GM12878 (cell line): ENCODE results near the gene UBR7. TPM values are rescaled to one million over a fixed set of nuclear protein-coding genes. Genes with fewer than 3 reads are reported as not detected.

Source experiments
- ATAC-seq: fragments of 200-7000 bp; cut with Tn5 transposase; 3 replicates; pipeline ENCODE4 v1.9.1; 2020; ENCODE audit warnings: mild to moderate bottlenecking, moderate library complexity
- BruUV-seq: library from RNA; stranded (reverse); fragments of 400-500 nt; replicated peaks from 2 replicates; lab custom pipeline; 2021; lab: Mats Ljungman, UMichigan
- CTCF ChIA-PET: fragments of 300-600 bp; sonication (Branson Sonifier 250); formaldehyde crosslinking; extraction: SDS; loops from one replicate; lab custom pipeline; 2021; ENCODE audit warnings: inconsistent platforms; lab: Yijun Ruan, JAX
- POLR2A ChIA-PET: fragments of 350-600 bp; formaldehyde crosslinking; extraction: SDS; loops from one replicate; lab custom pipeline; 2021; ENCODE audit warnings: inconsistent platforms; lab: Charles Lee
- RAD21 ChIA-PET: fragments of 300-600 bp; sonication (Branson Sonifier 250); formaldehyde crosslinking; loops from one replicate; lab custom pipeline; 2023; ENCODE audit warnings: antibody characterized with exemption; ENCODE audit not compliant: unreplicated experiment; lab: Charles Lee
- SMC1A ChIA-PET: fragments of 300-600 bp; sonication (Branson Sonifier 250); formaldehyde crosslinking; loops from one replicate; lab custom pipeline; 2023; ENCODE audit not compliant: unreplicated experiment, uncharacterized antibody; lab: Charles Lee
- DNase-seq: peaks from one replicate; pipeline ENCODE4 v3.0.0-alpha.2; 2011; ENCODE audit warnings: low read depth, low spot score
- FAIRE-seq: peaks from 3 replicates; lab custom pipeline; 2011; peaks lifted over from hg19 to GRCh38; lab: Jason Lieb, UNC
- H2AFZ ChIP-seq: 2 replicates; pipeline ENCODE4 v1.6.0; 2011; ENCODE audit warnings: low read depth, low read length, control low read depth; ENCODE audit not compliant: control insufficient read depth
- H3K27ac ChIP-seq: 2 replicates; pipeline ENCODE4 v1.5.1; 2011; ENCODE audit warnings: control low read depth; ENCODE audit not compliant: control insufficient read depth, insufficient read depth
- H3K27me3 ChIP-seq, 2 experiments: replicated peaks in 1 of 2; 2 replicates each; pipeline versions ENCODE4 v1.6.0 to v1.6.1; 2011; ENCODE audit warnings: low read length in 1 of 2; ENCODE audit not compliant: control insufficient read depth in 2 of 2, insufficient read depth in 2 of 2
- H3K36me3 ChIP-seq, 2 experiments: 2 replicates each; pipeline ENCODE4 v1.5.1; 2011; ENCODE audit warnings: low read length in 1 of 2; ENCODE audit not compliant: control insufficient read depth in 2 of 2, insufficient read depth in 2 of 2
- H3K4me1 ChIP-seq: 2 replicates; pipeline ENCODE4 v1.6.1; 2011; ENCODE audit warnings: mild to moderate bottlenecking, low read length, moderate library complexity, mixed read lengths; ENCODE audit not compliant: control insufficient read depth, insufficient read depth
- H3K4me2 ChIP-seq: 2 replicates; pipeline ENCODE4 v1.6.0; 2011; ENCODE audit warnings: control low read depth; ENCODE audit not compliant: control insufficient read depth, insufficient read depth
- H3K4me3 ChIP-seq: fragments of 200-600 bp; sonication (generic); 2 replicates; pipeline ENCODE4 v1.5.1; 2016
- H3K79me2 ChIP-seq: 2 replicates; pipeline ENCODE4 v1.6.0; 2011; ENCODE audit warnings: low read length; ENCODE audit not compliant: control insufficient read depth, insufficient read depth
- H3K9ac ChIP-seq: 2 replicates; pipeline ENCODE4 v1.8.0; 2011; ENCODE audit warnings: low read length, control low read depth, mixed read lengths; ENCODE audit not compliant: control insufficient read depth, insufficient read depth
- H3K9me3 ChIP-seq: replicated peaks from 3 replicates; pipeline ENCODE4 v1.5.1; 2011; ENCODE audit warnings: mild to moderate bottlenecking, low read length; ENCODE audit not compliant: control insufficient read depth, insufficient read depth
- H4K20me1 ChIP-seq: 2 replicates; pipeline ENCODE4 v1.6.0; 2011; ENCODE audit not compliant: control insufficient read depth, insufficient read depth
- CREM ChIP-seq: IDR thresholded peaks from 2 replicates; pipeline ENCODE4 v1.6.1; 2014; ENCODE audit warnings: antibody characterized with exemption, low read depth
- EGR1 ChIP-seq, 2 experiments: IDR thresholded peaks; 1 replicate in 1 of 2; 2 replicates in 1 of 2; pipeline ENCODE4 v1.6.1; 2011 to 2012; ENCODE audit warnings: low read depth in 2 of 2, low read length in 2 of 2, borderline replicate concordance in 1 of 2, mild to moderate bottlenecking in 1 of 2, moderate library complexity in 1 of 2
- IKZF1 ChIP-seq: fragments of 450-650 bp; conservative IDR thresholded peaks from 2 replicates; pipeline ENCODE4 v1.6.1; 2017; ENCODE audit warnings: antibody characterized with exemption, mild to moderate bottlenecking
- IRF4 ChIP-seq: IDR thresholded peaks from 2 replicates; pipeline ENCODE4 v1.6.1; 2011; ENCODE audit warnings: low read depth, low read length
- NFXL1 ChIP-seq: fragments of 450-650 bp; IDR thresholded peaks from 2 replicates; pipeline ENCODE4 v1.6.1; 2017; ENCODE audit warnings: antibody characterized with exemption, mild to moderate bottlenecking, borderline replicate concordance
- NR2C2 ChIP-seq: IDR thresholded peaks from 2 replicates; pipeline ENCODE4 v1.6.1; 2011; ENCODE audit warnings: borderline replicate concordance, low read depth; ENCODE audit not compliant: control insufficient read depth, insufficient read length
- NRF1 ChIP-seq: conservative IDR thresholded peaks from 2 replicates; pipeline ENCODE4 v1.6.1; 2011; ENCODE audit warnings: mild to moderate bottlenecking, low read depth, low read length, improper control_type of control experiment
- RB1 ChIP-seq: fragments of 450-650 bp; formaldehyde crosslinking; IDR thresholded peaks from 2 replicates; pipeline ENCODE4 v1.6.1; 2017; ENCODE audit warnings: mild to moderate bottlenecking, borderline replicate concordance
- RELB ChIP-seq: fragments of 450-650 bp; IDR thresholded peaks from 2 replicates; pipeline ENCODE4 v1.6.1; 2017; ENCODE audit warnings: low read depth, mild to moderate bottlenecking, moderate library complexity
- SMAD1 ChIP-seq: fragments of 450-650 bp; IDR thresholded peaks from 2 replicates; pipeline ENCODE4 v1.6.1; 2018; ENCODE audit warnings: mild to moderate bottlenecking, low read depth; ENCODE audit not compliant: partially characterized antibody
- SPI1 ChIP-seq: IDR thresholded peaks from 2 replicates; pipeline ENCODE4 v1.6.1; 2011; ENCODE audit warnings: low read depth, mild to moderate bottlenecking, low read length, moderate library complexity, borderline replicate concordance; ENCODE audit not compliant: insufficient read depth
- YY1 ChIP-seq: IDR thresholded peaks from 2 replicates; pipeline ENCODE4 v1.6.1; 2011; ENCODE audit warnings: low read depth, mild to moderate bottlenecking, low read length
- ZNF274 ChIP-seq: IDR thresholded peaks from one replicate; pipeline ENCODE4 v1.8.0; 2011; ENCODE audit not compliant: insufficient read length, insufficient read depth
- WGBS: methylation state at CpG from one replicate; pipeline ENCODE4 v1.1.6; 2016; ENCODE audit warnings: low lambda C conversion rate; ENCODE audit not compliant: insufficient replicate concordance, insufficient coverage; ENCODE audit errors: missing lambda C conversion rate; 5-methylcytosine and 5-hydroxymethylcytosine counted together
- in situ Hi-C: fragments of 300-500 bp; cut with MboI; formaldehyde crosslinking; loops from 9 replicates; pipeline ENCODE4 v1.14.3; 2018; ENCODE audit warnings: mixed read lengths
- intact Hi-C: fragments of 100-400 bp; cut with micrococcal nuclease; formaldehyde crosslinking; loops from one replicate; pipeline ENCODE4 v1.14.2; 2022; ENCODE audit not compliant: unreplicated experiment
- polyA plus RNA-seq, 11 experiments: library from polyadenylated mRNA; depleted of rRNA in 4 of 11; unstranded in 6 of 11; stranded (reverse) in 5 of 11; fragments of >200 nt; fragmentation: Nextera tagmentation in 4 of 11; fragmentation: Illumina TruSeq in 1 of 11; extraction: Ambion mirVana in 4 of 11; extraction: Trizol in 1 of 11; gene quantifications; 1 replicate in 1 of 11; 2 replicates in 10 of 11; pipeline versions ENCODE4 v1.2.1 to v1.2.3, GENCODE V29; 2011 to 2016; ENCODE audit warnings: inconsistent platforms in 2 of 11, missing spikeins in 2 of 11, low read depth in 1 of 11
- total RNA-seq, 4 experiments: library from RNA; depleted of rRNA in 3 of 4; stranded (reverse); fragments of >200 nt in 3 of 4; fragmentation: Illumina TruSeq in 1 of 4; extraction: Trizol in 1 of 4; gene quantifications; 2 replicates each; pipeline versions ENCODE4 v1.2.1 to v1.2.3, GENCODE V29; 2013 to 2021
- TF ChIP-seq, protein P1 (sequence below): IDR thresholded peaks from 2 replicates; pipeline ENCODE4 v1.6.1; 2011; ENCODE audit warnings: low read depth, low read length, improper control_type of control experiment, borderline replicate concordance
- TF ChIP-seq, protein P2 (sequence below): fragments of 450-650 bp; IDR thresholded peaks from 2 replicates; pipeline ENCODE4 v1.6.1; 2016; ENCODE audit warnings: mild to moderate bottlenecking, moderate library complexity, borderline replicate concordance

Gene UBR7
- total and polyA plus RNA-seq, 10 of the 15 experiments (the other 5 are each of a cell fraction or from before 2014, with no cell fraction given) = 14.3 to 85.6 (median 49.9) TPM

DNA sequence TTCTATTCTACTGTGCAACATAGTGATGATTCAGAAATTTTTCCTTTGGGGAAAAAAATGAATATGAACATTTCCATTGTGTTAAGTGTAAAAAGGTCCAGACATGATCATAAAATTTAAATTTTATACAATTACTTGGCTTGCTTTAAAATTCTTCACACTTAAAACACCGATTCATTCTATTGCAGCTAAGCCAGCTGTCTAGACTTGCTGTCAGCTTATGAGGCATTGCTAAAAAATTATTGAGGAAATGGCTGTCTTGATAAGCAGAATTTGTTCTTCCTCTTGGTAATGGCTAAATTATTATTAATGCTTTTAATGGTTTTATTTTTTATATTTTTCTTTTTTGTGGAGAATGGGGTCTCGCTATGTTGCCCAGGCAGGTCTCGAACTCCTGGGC is 20.1 kb upstream of the UBR7 start (continued):
- TF ChIP-seq IKZF1 = no peak
- TF ChIP-seq SMAD1 = no peak

DNA sequence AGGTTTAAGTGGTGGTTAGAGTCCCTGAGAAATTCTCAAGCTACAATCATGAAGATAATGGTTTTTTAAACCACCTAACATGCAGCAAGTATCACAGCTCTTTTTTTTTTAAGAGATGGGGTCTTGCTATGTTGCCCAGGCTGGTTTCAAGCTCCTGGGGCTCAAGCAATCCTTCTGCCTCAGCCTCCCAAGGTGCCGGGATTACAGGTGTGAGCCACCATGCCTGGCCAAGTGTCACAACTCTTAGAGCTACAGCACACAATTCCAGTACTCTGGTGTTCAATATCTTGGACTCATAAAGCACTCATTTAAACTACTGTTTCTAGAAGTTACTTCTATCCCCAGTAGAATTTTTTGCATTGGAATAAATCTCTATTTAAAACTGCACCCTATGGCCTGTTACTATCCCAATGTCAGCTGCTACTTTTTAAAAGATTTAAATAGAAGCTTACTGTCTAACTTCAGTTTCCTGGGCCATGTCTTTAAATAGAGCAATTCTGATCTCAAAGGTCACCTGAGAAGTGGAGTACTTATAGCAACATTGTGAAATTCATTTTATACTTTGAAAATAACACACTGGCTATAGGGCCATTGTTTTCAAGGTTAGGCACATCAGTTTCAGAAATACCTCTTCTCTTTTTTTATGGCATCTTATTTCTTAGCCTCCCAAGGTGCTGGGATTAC is 11.6 kb upstream of the UBR7 start:
- FAIRE-seq = no peak
- WGBS = 94% methylated on average over 1 of the region's 1 CpG
- in situ Hi-C loops = no loop called here
- H3K4me3 ChIP-seq = no peak overlapping the region
- DNase-seq = no peak
- no TSS peak for BruUV-seq
- no peaks in the 10 kb centered on the region for H3K79me2 ChIP-seq
- no peak overlapping the region for H3K4me2 ChIP-seq
- H2AFZ ChIP-seq = no peak overlapping the region
- H3K9ac ChIP-seq = no peak overlapping the region
- no peak overlapping the region for H3K27ac ChIP-seq
- ChIA-PET RAD21 (interaction anchor here (1.4 to 1.6 kb wide), 2 partner anchors 10 to 56 kb away, joined by 4 to 7 read pairs; no protein-coding TSS in a partner anchor), SMC1A (interaction anchor here (0.6 to 2.7 kb wide), 5 partner anchors 8 to 82 kb away, joined by 3 to 27 read pairs (median 5); partner anchors contain the start of genes GON7 and UBR7), POLR2A (interaction anchor here (0.6 to 1.4 kb wide), 5 partner anchors 8 to 28 kb away, joined by 3 to 6 read pairs (median 3); partner anchors contain the start of genes LYSET and MOAP1), CTCF (interaction anchor here (0.9 to 3.5 kb wide), 7 partner anchors 9 to 49 kb away, joined by 3 to 17 read pairs (median 4); partner anchors contain the start of genes GON7, LYSET and MOAP1)
- H3K36me3 ChIP-seq = no peaks in the 10 kb centered on the region; a peak in 1 of 4 replicates
- H4K20me1 ChIP-seq = no peaks in the 10 kb centered on the region; the same call in 1 of the 2 replicates
- no peaks in the 10 kb centered on the region for H3K4me1 ChIP-seq
- ATAC-seq = no peak
- intact Hi-C loops = no loop called here
- H3K9me3 ChIP-seq = no peaks in the 10 kb centered on the region
- no peaks in the 10 kb centered on the region for H3K27me3 ChIP-seq
- no peak for TF ChIP-seq NFXL1
- TF ChIP-seq, protein P1, sequence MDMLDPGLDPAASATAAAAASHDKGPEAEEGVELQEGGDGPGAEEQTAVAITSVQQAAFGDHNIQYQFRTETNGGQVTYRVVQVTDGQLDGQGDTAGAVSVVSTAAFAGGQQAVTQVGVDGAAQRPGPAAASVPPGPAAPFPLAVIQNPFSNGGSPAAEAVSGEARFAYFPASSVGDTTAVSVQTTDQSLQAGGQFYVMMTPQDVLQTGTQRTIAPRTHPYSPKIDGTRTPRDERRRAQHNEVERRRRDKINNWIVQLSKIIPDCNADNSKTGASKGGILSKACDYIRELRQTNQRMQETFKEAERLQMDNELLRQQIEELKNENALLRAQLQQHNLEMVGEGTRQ = no peak
- TF ChIP-seq NRF1 = no peak
- no peak for TF ChIP-seq RELB
- no peak for TF ChIP-seq RB1
- no peak for TF ChIP-seq CREM
- no peak for TF ChIP-seq SPI1
- no peak for TF ChIP-seq EGR1 (IDR thresholded peaks at IDR 0.05; ENCODE audit: borderline replicate concordance in 1 of 2, low read depth in 2 of 2, low read length in 2 of 2)
- no peak for TF ChIP-seq NR2C2
- TF ChIP-seq, protein P2, sequence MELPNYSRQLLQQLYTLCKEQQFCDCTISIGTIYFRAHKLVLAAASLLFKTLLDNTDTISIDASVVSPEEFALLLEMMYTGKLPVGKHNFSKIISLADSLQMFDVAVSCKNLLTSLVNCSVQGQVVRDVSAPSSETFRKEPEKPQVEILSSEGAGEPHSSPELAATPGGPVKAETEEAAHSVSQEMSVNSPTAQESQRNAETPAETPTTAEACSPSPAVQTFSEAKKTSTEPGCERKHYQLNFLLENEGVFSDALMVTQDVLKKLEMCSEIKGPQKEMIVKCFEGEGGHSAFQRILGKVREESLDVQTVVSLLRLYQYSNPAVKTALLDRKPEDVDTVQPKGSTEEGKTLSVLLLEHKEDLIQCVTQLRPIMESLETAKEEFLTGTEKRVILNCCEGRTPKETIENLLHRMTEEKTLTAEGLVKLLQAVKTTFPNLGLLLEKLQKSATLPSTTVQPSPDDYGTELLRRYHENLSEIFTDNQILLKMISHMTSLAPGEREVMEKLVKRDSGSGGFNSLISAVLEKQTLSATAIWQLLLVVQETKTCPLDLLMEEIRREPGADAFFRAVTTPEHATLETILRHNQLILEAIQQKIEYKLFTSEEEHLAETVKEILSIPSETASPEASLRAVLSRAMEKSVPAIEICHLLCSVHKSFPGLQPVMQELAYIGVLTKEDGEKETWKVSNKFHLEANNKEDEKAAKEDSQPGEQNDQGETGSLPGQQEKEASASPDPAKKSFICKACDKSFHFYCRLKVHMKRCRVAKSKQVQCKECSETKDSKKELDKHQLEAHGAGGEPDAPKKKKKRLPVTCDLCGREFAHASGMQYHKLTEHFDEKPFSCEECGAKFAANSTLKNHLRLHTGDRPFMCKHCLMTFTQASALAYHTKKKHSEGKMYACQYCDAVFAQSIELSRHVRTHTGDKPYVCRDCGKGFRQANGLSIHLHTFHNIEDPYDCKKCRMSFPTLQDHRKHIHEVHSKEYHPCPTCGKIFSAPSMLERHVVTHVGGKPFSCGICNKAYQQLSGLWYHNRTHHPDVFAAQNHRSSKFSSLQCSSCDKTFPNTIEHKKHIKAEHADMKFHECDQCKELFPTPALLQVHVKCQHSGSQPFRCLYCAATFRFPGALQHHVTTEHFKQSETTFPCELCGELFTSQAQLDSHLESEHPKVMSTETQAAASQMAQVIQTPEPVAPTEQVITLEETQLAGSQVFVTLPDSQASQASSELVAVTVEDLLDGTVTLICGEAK = no peak
- no peak for TF ChIP-seq YY1
- TF ChIP-seq IRF4 = no peak
- no peak for TF ChIP-seq ZNF274
